Vagina (tissue), 2 donors: ENCODE results near the gene ARID1A. TPM values are rescaled to one million over a fixed set of nuclear protein-coding genes. Genes with fewer than 3 reads are reported as not detected.

Experiments used
- DNase-seq, 2 donors: peaks; one replicate each; pipeline ENCODE4 v3.0.0-alpha.2; 2017; ENCODE audit errors: extremely low spot score in 2 of 2
- H3K27ac ChIP-seq: fragments of 200-600 bp; sonication (generic); one replicate; pipeline ENCODE4 v1.5.1; 2019
- H3K27me3 ChIP-seq: fragments of 200-600 bp; sonication (generic); one replicate; pipeline ENCODE4 v1.5.1; 2019
- H3K36me3 ChIP-seq, 2 donors: fragments of 200-600 bp; sonication (generic); one replicate each; pipeline ENCODE4 v1.5.1; 2017 to 2019
- H3K4me1 ChIP-seq: fragments of 200-600 bp; sonication (generic); one replicate; pipeline ENCODE4 v1.5.1; 2019
- H3K4me3 ChIP-seq, 2 donors: fragments of 200-600 bp; sonication (generic); 1 replicate in 1 of 2; 2 replicates in 1 of 2; pipeline ENCODE4 v1.5.1; 2016 to 2019
- H3K9me3 ChIP-seq: fragments of 200-600 bp; sonication (generic); one replicate; pipeline ENCODE4 v1.5.1; 2019
- POLR2A ChIP-seq, 2 donors: fragments of 450-650 bp; IDR thresholded peaks; one replicate each; pipeline ENCODE4 v1.6.1; 2017; ENCODE audit warnings: antibody characterized with exemption in 2 of 2, mild to moderate bottlenecking in 2 of 2, moderate library complexity in 2 of 2
- POLR2AphosphoS5 ChIP-seq, 2 donors: sonication (generic); formaldehyde crosslinking; IDR thresholded peaks; one replicate each; pipeline ENCODE4 v1.9.0; 2017; ENCODE audit warnings: antibody characterized with exemption in 2 of 2, mild to moderate bottlenecking in 2 of 2, low read depth in 1 of 2; ENCODE audit not compliant: insufficient read depth in 1 of 2
- intact Hi-C: fragments of 100-400 bp; cut with DNase I; formaldehyde crosslinking; loops from one replicate; pipeline ENCODE4 v1.15.1; 2023
- total RNA-seq: library from RNA; depleted of rRNA; stranded (reverse); fragments of >200 nt; gene quantifications from one replicate; pipeline ENCODE4 v1.2.3, GENCODE V29; 2016
- TF ChIP-seq, protein P1 (sequence below), 3 experiments: fragments of 450-650 bp in 2 of 3; fragments of 200-600 bp in 1 of 3; sonication (generic) in 1 of 3; IDR thresholded peaks; one replicate each; pipeline ENCODE4 v1.5.1; 2017 to 2019; ENCODE audit warnings: antibody characterized with exemption in 3 of 3, mild to moderate bottlenecking in 2 of 3, moderate library complexity in 2 of 3

The ARID1A gene
- total RNA-seq, 1 donor from 2014 or later, result 91.6 TPM

DNA sequence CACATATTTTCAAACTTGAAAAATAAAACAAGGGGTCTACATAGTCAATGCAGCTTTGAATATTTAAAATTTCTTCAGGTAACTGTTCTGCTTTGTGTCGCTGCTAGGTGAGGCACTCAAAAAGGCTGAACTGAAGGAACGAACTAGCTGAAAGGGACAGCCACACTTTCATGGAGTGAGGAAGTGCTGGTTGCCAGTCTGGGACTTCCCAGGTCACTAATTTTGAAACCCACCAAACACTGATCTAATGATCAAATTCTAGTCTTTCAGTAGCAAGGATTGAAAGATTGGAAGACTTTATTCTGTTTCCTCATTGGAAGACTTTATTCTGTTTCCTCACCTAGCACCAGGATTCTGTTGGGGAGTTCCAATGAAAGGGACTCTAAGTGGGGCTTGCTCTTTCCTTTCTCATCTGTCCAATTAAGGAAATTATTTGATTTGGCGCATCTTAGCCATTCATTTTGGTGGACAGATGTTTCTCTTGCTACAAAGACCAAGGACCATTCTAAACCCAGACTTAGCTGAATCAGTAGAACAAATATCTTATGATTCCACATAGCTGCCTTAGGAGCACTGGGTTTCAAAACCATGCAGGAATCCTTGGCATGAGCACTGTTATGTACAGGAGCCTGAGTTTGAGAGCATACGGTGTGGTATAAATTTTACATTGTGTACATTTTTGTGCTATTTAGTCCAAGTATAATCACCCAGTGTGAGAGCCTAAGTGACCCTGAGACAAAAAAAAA is 10.9 kb upstream of the ARID1A start:
- no peak for DNase-seq
- H3K9me3 ChIP-seq, result no peaks in the 10 kb centered on the region
- H3K27ac ChIP-seq, result no peak overlapping the region
- no peak overlapping the region for H3K4me3 ChIP-seq
- no peaks in the 10 kb centered on the region for H3K36me3 ChIP-seq
- intact Hi-C loops, result no loop called here
- no peaks in the 10 kb centered on the region for H3K27me3 ChIP-seq
- no peaks in the 10 kb centered on the region for H3K4me1 ChIP-seq
- TF ChIP-seq POLR2AphosphoS5 (IDR thresholded peaks at IDR 0.05; ENCODE audit: insufficient read depth in 1 of 2, low read depth in 1 of 2) (no peak), POLR2A (IDR thresholded peaks at IDR 0.05) (no peak)
- TF ChIP-seq, protein P1, sequence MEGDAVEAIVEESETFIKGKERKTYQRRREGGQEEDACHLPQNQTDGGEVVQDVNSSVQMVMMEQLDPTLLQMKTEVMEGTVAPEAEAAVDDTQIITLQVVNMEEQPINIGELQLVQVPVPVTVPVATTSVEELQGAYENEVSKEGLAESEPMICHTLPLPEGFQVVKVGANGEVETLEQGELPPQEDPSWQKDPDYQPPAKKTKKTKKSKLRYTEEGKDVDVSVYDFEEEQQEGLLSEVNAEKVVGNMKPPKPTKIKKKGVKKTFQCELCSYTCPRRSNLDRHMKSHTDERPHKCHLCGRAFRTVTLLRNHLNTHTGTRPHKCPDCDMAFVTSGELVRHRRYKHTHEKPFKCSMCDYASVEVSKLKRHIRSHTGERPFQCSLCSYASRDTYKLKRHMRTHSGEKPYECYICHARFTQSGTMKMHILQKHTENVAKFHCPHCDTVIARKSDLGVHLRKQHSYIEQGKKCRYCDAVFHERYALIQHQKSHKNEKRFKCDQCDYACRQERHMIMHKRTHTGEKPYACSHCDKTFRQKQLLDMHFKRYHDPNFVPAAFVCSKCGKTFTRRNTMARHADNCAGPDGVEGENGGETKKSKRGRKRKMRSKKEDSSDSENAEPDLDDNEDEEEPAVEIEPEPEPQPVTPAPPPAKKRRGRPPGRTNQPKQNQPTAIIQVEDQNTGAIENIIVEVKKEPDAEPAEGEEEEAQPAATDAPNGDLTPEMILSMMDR (IDR thresholded peaks at IDR 0.05), result no peak

DNA sequence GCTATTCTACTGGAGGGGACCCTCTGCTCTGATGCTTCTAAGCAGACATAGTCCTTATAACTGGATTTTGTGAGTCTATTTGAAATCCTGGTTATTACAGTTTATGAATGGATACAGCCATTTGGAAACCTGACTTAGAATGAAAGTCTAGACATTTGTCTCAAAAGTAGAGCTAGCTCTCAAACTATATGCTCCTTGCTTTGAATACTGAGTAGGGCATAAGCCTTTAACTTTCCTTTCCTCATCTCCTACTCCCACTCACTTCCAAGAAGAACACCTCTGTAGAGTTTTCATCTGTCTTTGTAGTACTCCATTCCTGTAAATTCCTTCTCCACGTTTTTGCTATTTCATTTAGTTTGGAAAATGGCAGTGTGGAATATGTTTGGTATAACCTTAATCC is 9.0 kb upstream of the ARID1A start:
- Histone ChIP-seq H3K4me1 (peaks cover 7% of the 10 kb centered on the region), H3K27me3 (no peaks in the 10 kb centered on the region), H3K27ac (no peak overlapping the region), H3K4me3 (no peak overlapping the region), H3K36me3 (no peaks in the 10 kb centered on the region), H3K9me3 (no peaks in the 10 kb centered on the region)
- TF ChIP-seq, protein P1 (IDR thresholded peaks at IDR 0.05), result no peak
- TF ChIP-seq POLR2AphosphoS5 (IDR thresholded peaks at IDR 0.05; ENCODE audit: insufficient read depth in 1 of 2, low read depth in 1 of 2), result no peak
- TF ChIP-seq POLR2A (IDR thresholded peaks at IDR 0.05), result no peak
- intact Hi-C loops, result no loop called here
- no peak for DNase-seq

DNA sequence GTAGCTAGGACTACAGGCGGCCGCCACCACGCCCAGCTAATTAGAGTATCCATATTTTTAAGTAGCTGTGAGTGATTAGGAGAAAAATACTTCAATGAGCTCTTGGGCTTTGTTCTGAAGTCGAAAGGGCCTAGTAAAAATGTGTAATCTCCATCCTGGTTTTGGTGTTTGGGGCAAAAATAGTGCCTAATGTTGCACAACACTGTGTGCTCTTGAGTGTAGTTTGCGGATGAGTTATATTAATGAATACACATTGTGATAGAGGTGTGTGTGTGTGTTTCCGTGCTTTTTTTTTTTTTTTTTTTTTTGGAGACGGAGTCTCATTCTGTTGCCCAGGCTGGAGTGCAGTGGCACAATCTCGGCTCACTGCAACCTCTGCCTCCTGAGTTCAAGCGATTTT is 6.3 kb upstream of the ARID1A start:
- TF ChIP-seq POLR2AphosphoS5 (IDR thresholded peaks at IDR 0.05; ENCODE audit: insufficient read depth in 1 of 2, low read depth in 1 of 2), result no peak
- TF ChIP-seq POLR2A (IDR thresholded peaks at IDR 0.05), result no peak
- TF ChIP-seq, protein P1 (IDR thresholded peaks at IDR 0.05), result no peak
- DNase-seq, result no peak
- Histone ChIP-seq H3K4me1 (peaks cover 21% of the 10 kb centered on the region), H3K27ac (no peak overlapping the region), H3K36me3 (no peaks in the 10 kb centered on the region), H3K27me3 (no peaks in the 10 kb centered on the region), H3K9me3 (no peaks in the 10 kb centered on the region), H3K4me3 (no peak overlapping the region)
- intact Hi-C loops, result no loop called here

DNA sequence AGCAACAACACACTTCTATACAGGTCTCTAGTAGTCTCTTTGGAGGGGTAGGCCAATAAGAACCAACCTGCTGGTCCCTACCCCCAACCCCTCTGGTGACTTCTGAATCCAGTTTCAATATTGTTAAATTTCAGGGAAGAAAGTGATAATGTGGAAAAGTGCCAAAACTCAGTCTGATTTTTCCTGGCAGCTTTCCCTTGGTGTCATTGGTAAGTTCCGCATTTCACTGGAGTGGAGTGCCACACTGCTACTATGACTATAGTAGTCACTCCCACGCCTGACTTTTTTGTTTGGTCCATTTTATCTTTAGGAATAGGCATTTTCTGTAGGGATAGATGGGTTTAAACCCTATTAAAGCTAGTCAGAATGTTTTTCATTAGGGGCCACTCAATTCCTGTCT is 5.7 kb upstream of the ARID1A start:
- Histone ChIP-seq H3K27me3 (no peaks in the 10 kb centered on the region), H3K9me3 (no peaks in the 10 kb centered on the region), H3K4me3 (no peak overlapping the region), H3K36me3 (no peaks in the 10 kb centered on the region), H3K27ac (no peak overlapping the region), H3K4me1 (peaks cover 28% of the 10 kb centered on the region)
- DNase-seq, result no peak
- intact Hi-C loops, result no loop called here
- no peak for TF ChIP-seq POLR2AphosphoS5 (IDR thresholded peaks at IDR 0.05; ENCODE audit: insufficient read depth in 1 of 2, low read depth in 1 of 2)
- TF ChIP-seq, protein P1 (IDR thresholded peaks at IDR 0.05), result no peak
- no peak for TF ChIP-seq POLR2A (IDR thresholded peaks at IDR 0.05)

DNA sequence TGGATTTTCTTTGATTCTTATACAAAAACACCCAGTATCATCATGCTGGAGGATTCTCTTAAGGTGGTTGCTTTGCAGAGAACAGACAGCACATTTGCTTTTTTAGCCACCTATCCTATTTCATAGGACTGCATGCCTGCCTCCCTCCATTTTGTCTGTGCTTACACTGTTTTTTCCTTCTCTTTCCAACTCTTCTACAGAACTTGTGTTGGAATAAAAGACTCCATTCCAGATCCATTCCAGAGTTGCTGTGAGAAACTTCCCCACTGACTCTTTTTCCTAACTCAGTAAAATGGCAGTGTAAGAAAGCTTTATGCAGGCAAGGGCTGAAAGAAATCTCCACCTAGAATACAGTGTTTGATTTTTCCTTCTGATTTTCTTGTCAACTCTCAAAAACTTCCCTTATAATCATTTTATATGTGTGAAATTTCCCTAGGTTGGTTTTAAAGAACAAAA is 5.2 kb upstream of the ARID1A start:
- TF ChIP-seq, protein P1 (IDR thresholded peaks at IDR 0.05), result no peak
- TF ChIP-seq POLR2A (IDR thresholded peaks at IDR 0.05) (no peak), POLR2AphosphoS5 (IDR thresholded peaks at IDR 0.05; ENCODE audit: insufficient read depth in 1 of 2, low read depth in 1 of 2) (no peak)
- intact Hi-C loops, result no loop called here
- Histone ChIP-seq H3K9me3 (no peaks in the 10 kb centered on the region), H3K36me3 (no peaks in the 10 kb centered on the region), H3K27me3 (no peaks in the 10 kb centered on the region), H3K4me3 (no peak overlapping the region), H3K27ac (no peak overlapping the region), H3K4me1 (peaks cover 28% of the 10 kb centered on the region)
- no peak for DNase-seq
